Naive B cell (primary cell): ENCODE measurements around the gene ING3. TPM values are rescaled to one million over a fixed set of nuclear protein-coding genes. Genes with fewer than 3 reads are reported as not detected.

Source experiments
- ATAC-seq, 2 donors: fragments of 150-1000 bp; cut with Tn5 transposase; 2 replicates each; pipeline ENCODE4 v1.10.0; 2021; ENCODE audit warnings: low read depth in 2 of 2, mild to moderate bottlenecking in 2 of 2, moderate library complexity in 2 of 2
- DNase-seq: peaks from one replicate; pipeline ENCODE4 v3.0.0; 2022
- H3K27ac Mint-ChIP-seq, 6 donors: one replicate each; pipeline ENCODE4 v1.8.0; 2020 to 2022; ENCODE audit warnings: mild to moderate bottlenecking in 6 of 6, mixed read lengths in 6 of 6, moderate library complexity in 5 of 6, inconsistent platforms in 2 of 6
- H3K27me3 Mint-ChIP-seq, 3 donors: one replicate each; pipeline ENCODE4 v1.8.0; 2021 to 2022; ENCODE audit warnings: mixed read lengths in 3 of 3, mild to moderate bottlenecking in 1 of 3
- H3K36me3 Mint-ChIP-seq, 2 donors: one replicate each; pipeline ENCODE4 v1.8.0; 2020 to 2022; ENCODE audit warnings: mixed read lengths in 2 of 2, inconsistent platforms in 1 of 2, mild to moderate bottlenecking in 1 of 2
- H3K4me1 Mint-ChIP-seq, 3 donors: one replicate each; pipeline ENCODE4 v1.8.0; 2020 to 2022; ENCODE audit warnings: mixed read lengths in 3 of 3, inconsistent platforms in 1 of 3, mild to moderate bottlenecking in 1 of 3, moderate library complexity in 1 of 3
- H3K4me3 Mint-ChIP-seq, 8 donors: one replicate each; pipeline ENCODE4 v1.8.0; 2020 to 2022; ENCODE audit warnings: mild to moderate bottlenecking in 8 of 8, mixed read lengths in 8 of 8, moderate library complexity in 8 of 8, inconsistent platforms in 2 of 8
- H3K9me3 Mint-ChIP-seq, 7 donors: one replicate each; pipeline ENCODE4 v1.8.0; 2020 to 2022; ENCODE audit warnings: mixed read lengths in 7 of 7, mild to moderate bottlenecking in 5 of 7, inconsistent platforms in 2 of 7, moderate library complexity in 1 of 7
- polyA plus RNA-seq, 6 donors: library from polyadenylated mRNA; unstranded; fragments of 300-500 nt; fragmentation: Illumina TruSeq; gene quantifications; one replicate each; pipeline ENCODE4 v1.2.3, GENCODE V29; 2021; ENCODE audit warnings: low read depth in 6 of 6

Gene ING3
- polyA plus RNA-seq, 6 donors from 2014 or later = 48.3 to 61.3 (median 53.6) TPM

GRCh38 chr7:120987280-120987679 is 36.7 kb downstream of the ING3 start:
- peaks cover 18 to 21% (median 21%) of the 10 kb centered on the region in 3 donors for H3K4me1 Mint-ChIP-seq
- H3K27ac Mint-ChIP-seq = peak overlapping the region in 2 of 6 donors; percentile 18 to 90
- peak; percentile 7 for DNase-seq
- H3K9me3 Mint-ChIP-seq = no peaks in the 10 kb centered on the region
- ATAC-seq = no peak
- H3K36me3 Mint-ChIP-seq = no peaks in the 10 kb centered on the region
- peaks cover 5 to 34% (median 27%) of the 10 kb centered on the region in 3 donors for H3K27me3 Mint-ChIP-seq
- H3K4me3 Mint-ChIP-seq = peak overlapping the region in 3 of 8 donors; percentile 81 to 91 (median 87)

DNA sequence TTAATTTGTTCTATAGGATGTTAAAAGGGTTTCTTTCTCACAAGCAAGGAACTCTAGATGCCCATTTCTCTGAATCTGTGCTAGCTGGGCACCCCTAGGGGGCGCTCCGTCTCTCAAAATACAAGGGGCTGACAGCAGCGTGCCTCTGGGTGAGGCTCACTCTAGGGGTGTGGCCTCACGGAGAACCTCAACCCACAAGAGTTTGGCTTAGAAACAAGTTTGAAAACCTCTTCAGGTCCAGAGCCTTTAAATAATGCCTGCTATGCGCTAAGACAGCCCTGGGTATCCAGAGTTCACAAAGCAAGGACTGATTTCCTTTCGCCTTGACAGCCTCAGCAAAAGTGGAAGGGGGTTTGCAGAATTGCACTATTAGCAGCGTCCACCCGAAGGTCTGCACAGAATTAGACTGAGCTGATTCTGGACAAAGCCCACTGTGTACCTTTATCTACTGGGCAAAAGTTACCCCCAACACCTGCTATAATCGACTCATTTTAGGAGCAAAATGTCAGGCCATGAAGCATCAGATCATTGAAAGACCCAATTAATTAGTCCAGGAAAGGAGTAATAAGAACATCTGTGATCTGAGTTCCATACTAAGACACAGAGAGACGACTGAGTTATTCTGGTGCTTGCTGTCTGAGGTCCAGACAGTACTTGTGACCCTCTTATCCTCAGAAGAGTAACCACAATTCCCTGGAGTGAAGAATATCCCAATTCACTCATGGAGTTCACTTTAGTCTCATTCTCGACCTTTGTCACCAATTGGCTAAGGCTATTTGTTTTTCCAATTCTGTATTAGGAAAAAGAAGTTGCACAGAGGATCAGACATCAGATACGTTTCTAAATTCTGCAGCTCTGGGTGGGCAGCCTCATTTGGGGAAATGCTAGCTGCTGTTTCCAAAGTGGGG is 37.4 kb downstream of the ING3 start:
- Mint-ChIP-seq H3K9me3 (no peaks in the 10 kb centered on the region), H3K4me1 (peaks cover 18 to 21% (median 21%) of the 10 kb centered on the region in 3 donors), H3K4me3 (peak overlapping the region; percentile 81 to 91 (median 88)), H3K27me3 (peaks cover 5 to 34% (median 27%) of the 10 kb centered on the region in 3 donors), H3K36me3 (no peaks in the 10 kb centered on the region), H3K27ac (peak overlapping the region in 2 of 6 donors; percentile 20 to 90)
- DNase-seq (peak; percentile 79), ATAC-seq (peak; percentile 88)

- H3K27me3 Mint-ChIP-seq = peaks cover 5 to 34% (median 27%) of the 10 kb centered on the region in 3 donors
These were observed 38.1 kb downstream of the ING3 start, which contains the start of gene CPED1 for GRCh38 chr7:120988591-120989256. TSS of gene CPED1 (plus strand) at chr7:120988711. CDS start at chr7:120989622, 911 bp downstream.

DNA sequence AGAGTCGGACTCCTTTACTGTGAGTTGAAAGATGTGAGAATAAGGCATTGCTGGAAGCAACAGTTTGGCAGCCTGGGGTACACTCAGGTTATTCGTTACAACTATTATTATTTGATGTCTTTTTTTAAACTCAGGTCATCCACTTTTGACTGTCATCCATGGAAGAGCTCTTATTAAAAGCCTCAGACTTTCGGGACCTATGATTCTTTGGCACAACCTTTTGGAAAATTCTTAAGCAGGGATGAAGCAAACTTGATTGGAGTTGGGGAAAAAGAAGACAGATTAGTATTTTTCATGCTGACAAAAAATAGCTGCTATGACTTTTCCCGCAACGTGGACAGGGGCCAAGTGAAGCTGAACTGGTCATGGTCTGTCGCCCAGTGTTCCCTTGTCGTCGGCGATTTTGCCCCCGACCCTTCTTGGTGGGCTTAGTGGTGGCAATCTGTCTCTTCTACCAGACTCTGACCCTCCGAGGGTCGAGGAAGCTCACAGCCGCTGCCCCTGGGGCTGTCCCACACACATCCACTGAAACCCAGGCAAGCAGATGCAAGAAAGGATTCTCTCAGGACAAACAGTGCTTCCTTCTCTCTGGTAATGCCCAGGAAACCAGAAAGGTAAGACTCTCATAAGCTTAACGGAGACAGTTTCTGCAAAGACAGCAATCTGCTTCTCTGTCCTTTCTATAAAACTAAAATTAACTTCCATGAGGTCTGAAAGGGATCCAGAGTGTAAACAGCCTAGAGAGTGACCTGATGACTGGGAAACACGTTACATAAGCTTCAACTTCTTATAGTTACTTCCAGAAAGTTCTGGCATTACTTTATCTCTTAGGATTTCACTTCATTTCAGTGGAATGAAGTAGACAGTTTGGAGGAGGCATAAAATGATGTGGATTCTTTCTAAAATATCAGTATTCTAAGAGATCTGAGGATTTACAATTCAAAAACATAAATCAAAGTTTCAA is 39.0 kb downstream of the ING3 start:
- DNase-seq (no peak), ATAC-seq (no peak)
- H3K4me1 Mint-ChIP-seq = peaks cover 18 to 21% (median 21%) of the 10 kb centered on the region in 3 donors
- H3K4me3 Mint-ChIP-seq = peak overlapping the region; percentile 81 to 91 (median 88)
- no peaks in the 10 kb centered on the region for H3K36me3 Mint-ChIP-seq
- peak overlapping the region in 2 of 6 donors; percentile 45 to 73 for H3K27ac Mint-ChIP-seq
- no peaks in the 10 kb centered on the region for H3K9me3 Mint-ChIP-seq
- peaks cover 8 to 34% (median 23%) of the 10 kb centered on the region in 3 donors for H3K27me3 Mint-ChIP-seq

More at GRCh38 chr7:120988591-120989256, 38.1 kb downstream of the ING3 start, which contains the start of gene CPED1:
- H3K27ac Mint-ChIP-seq = peak within 1 kb of the TSS in 3 of 6 donors; percentile 20 to 90 (median 73)
- H3K9me3 Mint-ChIP-seq = no peaks in the 10 kb centered on the region
- no peaks in the 10 kb centered on the region for H3K36me3 Mint-ChIP-seq
- H3K4me3 Mint-ChIP-seq = peak within 1 kb of the TSS; percentile 81 to 91 (median 88)
- peak; percentile 71 to 76 for ATAC-seq
- H3K4me1 Mint-ChIP-seq = peaks cover 18 to 21% (median 21%) of the 10 kb centered on the region in 3 donors
- DNase-seq = peak; percentile 47

DNA sequence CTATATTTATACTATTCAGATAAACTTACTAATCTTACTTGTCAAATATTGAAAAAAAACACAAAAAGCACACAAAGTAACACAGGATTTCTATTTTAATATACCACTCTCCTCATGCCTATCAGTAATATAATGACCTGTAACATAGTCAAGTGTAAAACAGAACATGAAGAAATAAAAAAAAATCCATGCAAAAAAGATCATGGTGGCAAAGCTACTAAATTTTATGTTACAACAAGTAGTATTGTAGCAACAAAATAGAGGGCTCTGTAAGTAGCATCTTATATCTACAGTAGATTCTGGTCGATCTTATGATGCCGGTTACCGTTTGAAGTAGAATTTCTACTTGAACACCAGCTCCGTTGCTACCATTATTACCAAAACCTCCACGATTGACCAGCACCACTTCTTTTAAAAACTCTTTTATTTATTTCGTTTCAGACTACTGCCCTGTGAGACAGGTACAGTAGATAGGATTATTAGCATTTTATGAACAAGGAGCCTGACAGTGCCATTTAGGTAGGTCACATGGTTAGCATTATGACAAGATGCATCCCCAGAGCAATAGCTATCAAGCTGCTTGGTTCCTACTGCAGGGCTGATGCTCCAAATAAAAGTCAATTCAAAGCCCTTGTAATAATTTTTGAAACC is 40.0 kb downstream of the ING3 start:
- DNase-seq = no peak
- Mint-ChIP-seq H3K27me3 (peaks cover 11 to 33% (median 21%) of the 10 kb centered on the region in 3 donors), H3K4me1 (peaks cover 21 to 29% (median 22%) of the 10 kb centered on the region in 3 donors), H3K9me3 (no peaks in the 10 kb centered on the region), H3K36me3 (no peaks in the 10 kb centered on the region), H3K27ac (no peak overlapping the region), H3K4me3 (no peak overlapping the region)
- no peak for ATAC-seq

- peaks cover 27 to 33% (median 28%) of the 10 kb centered on the region in 3 donors for H3K4me1 Mint-ChIP-seq
- H3K36me3 Mint-ChIP-seq = no peaks in the 10 kb centered on the region
- no peak overlapping the region for H3K27ac Mint-ChIP-seq
- DNase-seq (no peak), ATAC-seq (no peak)
- H3K4me3 Mint-ChIP-seq = no peak overlapping the region
- H3K27me3 Mint-ChIP-seq = peaks cover 12 to 27% (median 20%) of the 10 kb centered on the region in 3 donors
- peaks cover 0 to 4% (median 0%) of the 10 kb centered on the region in 7 donors for H3K9me3 Mint-ChIP-seq
These were observed 40.6 kb downstream of the ING3 start for GRCh38 chr7:120991161-120991560.

GRCh38 chr7:120991581-120991980 is 41.0 kb downstream of the ING3 start:
- DNase-seq (no peak), ATAC-seq (no peak)
- Mint-ChIP-seq H3K4me3 (no peak overlapping the region), H3K27me3 (peaks cover 14 to 23% (median 15%) of the 10 kb centered on the region in 3 donors), H3K36me3 (no peaks in the 10 kb centered on the region), H3K9me3 (peaks cover 0 to 4% (median 0%) of the 10 kb centered on the region in 7 donors), H3K27ac (no peak overlapping the region), H3K4me1 (peaks cover 31 to 37% (median 32%) of the 10 kb centered on the region in 3 donors)

GRCh38 chr7:120992272-120992964 is 41.8 kb downstream of the ING3 start:
- H3K27ac Mint-ChIP-seq = no peak overlapping the region
- DNase-seq = no peak
- H3K36me3 Mint-ChIP-seq = no peaks in the 10 kb centered on the region
- H3K9me3 Mint-ChIP-seq = peaks cover 0 to 4% (median 0%) of the 10 kb centered on the region in 7 donors
- peaks cover 37 to 39% (median 38%) of the 10 kb centered on the region in 3 donors for H3K4me1 Mint-ChIP-seq
- no peak for ATAC-seq
- H3K27me3 Mint-ChIP-seq = peaks cover 14 to 15% (median 14%) of the 10 kb centered on the region in 3 donors
- H3K4me3 Mint-ChIP-seq = no peak overlapping the region

DNA sequence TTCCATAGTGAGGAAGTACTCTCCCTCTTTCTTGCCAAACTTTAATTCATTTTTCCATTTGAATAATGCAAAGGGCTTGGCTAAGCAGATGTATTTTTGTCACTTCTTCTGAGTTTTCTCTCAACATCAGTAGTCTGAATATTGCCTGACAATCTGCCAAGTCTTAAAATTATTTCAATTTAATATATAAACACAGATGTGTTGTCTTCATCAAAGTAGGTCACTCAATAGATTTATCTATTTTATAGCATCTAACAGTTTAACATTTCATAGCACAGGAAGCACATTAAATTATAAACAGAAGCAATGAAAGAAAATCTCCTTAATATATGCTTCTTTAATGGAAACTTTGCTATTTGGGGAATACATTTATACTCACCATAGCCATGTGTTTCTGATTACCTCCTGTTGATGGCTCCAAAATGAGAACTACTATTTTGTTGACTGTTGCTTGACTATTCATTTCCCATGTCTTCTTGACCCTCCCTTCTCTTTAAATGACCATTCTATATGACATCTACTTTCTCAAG is 42.5 kb downstream of the ING3 start:
- ATAC-seq (no peak), DNase-seq (no peak)
- peaks cover 0 to 4% (median 0%) of the 10 kb centered on the region in 7 donors for H3K9me3 Mint-ChIP-seq
- H3K27me3 Mint-ChIP-seq = peaks cover 13 to 15% (median 14%) of the 10 kb centered on the region in 3 donors
- H3K27ac Mint-ChIP-seq = no peak overlapping the region
- no peak overlapping the region for H3K4me3 Mint-ChIP-seq
- H3K36me3 Mint-ChIP-seq = no peaks in the 10 kb centered on the region
- peaks cover 31 to 37% (median 36%) of the 10 kb centered on the region in 3 donors for H3K4me1 Mint-ChIP-seq

DNA sequence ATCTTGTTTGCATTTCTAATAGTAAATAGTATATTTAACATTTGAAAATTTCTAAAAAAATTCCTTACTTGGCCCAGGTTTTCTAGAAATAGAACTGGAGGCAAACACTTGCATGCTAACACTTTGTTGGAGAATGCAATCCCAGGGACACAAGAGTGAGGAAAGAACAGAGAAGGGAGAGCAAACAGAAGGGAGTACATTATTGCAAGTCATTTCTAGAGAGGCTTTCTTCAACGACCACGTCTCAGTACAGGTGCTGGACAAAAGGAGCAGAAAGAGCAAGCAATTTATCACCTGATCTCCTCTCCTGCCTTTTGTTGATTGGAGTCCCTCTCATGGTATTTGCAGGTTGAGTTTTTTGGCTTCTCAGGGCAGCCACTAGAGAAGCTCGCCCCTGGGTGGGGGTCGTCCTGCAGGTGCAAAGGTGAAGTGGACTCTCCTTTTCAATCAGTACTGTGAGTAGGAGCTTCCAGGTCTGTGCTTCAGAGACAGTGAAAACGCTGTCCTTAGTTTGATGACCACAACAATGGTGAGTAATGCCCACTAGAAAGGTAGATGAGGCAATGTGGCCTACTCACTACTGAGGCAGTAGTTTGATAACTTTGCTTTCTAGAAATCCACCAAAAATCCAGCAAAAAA is 43.1 kb downstream of the ING3 start:
- Mint-ChIP-seq H3K27me3 (peaks cover 13 to 14% (median 13%) of the 10 kb centered on the region in 3 donors), H3K36me3 (no peaks in the 10 kb centered on the region), H3K9me3 (peaks cover 0 to 4% (median 0%) of the 10 kb centered on the region in 7 donors), H3K4me3 (no peak overlapping the region), H3K27ac (no peak overlapping the region), H3K4me1 (peaks cover 27 to 33% (median 31%) of the 10 kb centered on the region in 3 donors)
- ATAC-seq = no peak
- DNase-seq = no peak
